Peyer's patch (tissue), 4 donors: Measurements from ENCODE around the gene ENG. TPM values are rescaled to one million over a fixed set of nuclear protein-coding genes. Genes with fewer than 3 reads are reported as not detected.

Source experiments
- DNase-seq, 3 donors: peaks; one replicate each; pipeline ENCODE4 v3.0.0-alpha.2; 2017 to 2019
- H3K27ac ChIP-seq, 4 donors: fragments of 200-600 bp; sonication (generic); one replicate each; pipeline ENCODE4 v1.5.1; 2016 to 2019
- H3K27me3 ChIP-seq, 2 donors: fragments of 200-600 bp; sonication (generic); one replicate each; pipeline ENCODE4 v1.5.1; 2019
- H3K36me3 ChIP-seq, 3 donors: fragments of 200-600 bp; sonication (generic); one replicate each; pipeline ENCODE4 v1.5.1; 2016 to 2019
- H3K4me1 ChIP-seq, 4 donors: fragments of 200-600 bp; sonication (generic); one replicate each; pipeline ENCODE4 v1.5.1; 2016 to 2019
- H3K4me3 ChIP-seq, 4 donors: fragments of 200-600 bp; sonication (generic); 1 replicate in 3 of 4; 2 replicates in 1 of 4; pipeline ENCODE4 v1.5.1; 2016 to 2019; ENCODE audit warnings: mild to moderate bottlenecking in 1 of 4
- H3K9me3 ChIP-seq, 4 donors: fragments of 200-600 bp; sonication (generic); one replicate each; pipeline ENCODE4 v1.5.1; 2016 to 2019; ENCODE audit warnings: mild to moderate bottlenecking in 1 of 4
- POLR2A ChIP-seq, 2 donors: fragments of 450-650 bp; IDR thresholded peaks; one replicate each; pipeline ENCODE4 v1.5.1; 2017; ENCODE audit warnings: antibody characterized with exemption in 2 of 2, mild to moderate bottlenecking in 2 of 2, moderate library complexity in 2 of 2
- total RNA-seq, 4 donors: library from RNA; depleted of rRNA; stranded (reverse); fragments of >200 nt; gene quantifications; one replicate each; pipeline ENCODE4 v1.1.0, GENCODE V29; 2016
- TF ChIP-seq, protein P1 (sequence below), 6 experiments: fragments of 450-650 bp in 4 of 6; fragments of 200-600 bp in 2 of 6; sonication (generic) in 1 of 6; IDR thresholded peaks; one replicate each; pipeline ENCODE4 v1.5.1; 2017 to 2019; ENCODE audit warnings: antibody characterized with exemption in 6 of 6, mild to moderate bottlenecking in 3 of 6, moderate library complexity in 1 of 6

Gene ENG
- total RNA-seq, 4 donors from 2014 or later: 7.0 to 49.5 (median 25.0) TPM

DNA sequence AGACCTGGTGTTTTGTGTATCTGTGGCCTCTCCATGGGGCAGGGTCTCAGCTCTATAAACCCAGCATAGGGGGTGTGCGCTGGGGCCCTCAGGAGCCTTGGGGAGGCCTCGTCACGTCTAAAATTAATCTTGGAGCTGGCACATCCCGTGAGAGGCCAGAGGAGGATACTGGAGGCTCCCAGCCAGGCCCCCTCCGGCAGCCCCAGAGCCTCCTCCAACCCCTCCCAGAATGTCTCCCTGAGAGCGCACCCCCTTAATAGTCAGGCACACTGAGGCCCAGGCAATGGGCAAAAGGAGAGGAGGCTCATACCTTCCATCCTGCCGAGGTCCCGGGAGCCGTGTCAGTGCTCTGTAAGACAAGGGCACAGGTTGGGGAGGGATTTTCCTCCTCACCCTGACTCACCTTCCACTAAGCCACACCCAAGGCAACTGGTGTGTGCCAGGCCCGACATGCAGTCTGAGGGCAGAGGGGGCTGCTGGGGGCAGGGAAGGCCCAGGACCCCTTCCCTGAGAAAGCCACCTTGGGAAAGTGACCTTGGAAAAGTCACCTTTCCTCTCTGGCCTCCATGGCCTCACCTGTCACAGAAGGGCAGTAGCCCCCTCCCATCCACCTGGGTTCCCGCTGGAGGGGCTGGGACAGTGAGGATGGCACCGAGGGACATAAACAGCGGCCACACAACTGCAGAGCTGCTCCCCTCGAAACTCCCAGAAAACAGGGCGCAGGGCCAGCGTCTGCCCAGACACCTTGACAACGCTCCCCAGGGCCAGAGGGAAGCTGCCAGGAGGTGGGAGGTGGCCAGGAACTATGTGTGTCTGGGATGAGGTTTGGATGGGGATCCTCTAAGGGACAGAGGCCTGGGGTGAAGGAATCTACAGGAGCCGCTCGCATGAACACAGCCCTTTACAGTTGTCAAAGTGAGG is 20.1 kb upstream of the ENG start:
- DNase-seq: no peak
- no peak for TF ChIP-seq POLR2A (IDR thresholded peaks at IDR 0.05)
- TF ChIP-seq, protein P1, sequence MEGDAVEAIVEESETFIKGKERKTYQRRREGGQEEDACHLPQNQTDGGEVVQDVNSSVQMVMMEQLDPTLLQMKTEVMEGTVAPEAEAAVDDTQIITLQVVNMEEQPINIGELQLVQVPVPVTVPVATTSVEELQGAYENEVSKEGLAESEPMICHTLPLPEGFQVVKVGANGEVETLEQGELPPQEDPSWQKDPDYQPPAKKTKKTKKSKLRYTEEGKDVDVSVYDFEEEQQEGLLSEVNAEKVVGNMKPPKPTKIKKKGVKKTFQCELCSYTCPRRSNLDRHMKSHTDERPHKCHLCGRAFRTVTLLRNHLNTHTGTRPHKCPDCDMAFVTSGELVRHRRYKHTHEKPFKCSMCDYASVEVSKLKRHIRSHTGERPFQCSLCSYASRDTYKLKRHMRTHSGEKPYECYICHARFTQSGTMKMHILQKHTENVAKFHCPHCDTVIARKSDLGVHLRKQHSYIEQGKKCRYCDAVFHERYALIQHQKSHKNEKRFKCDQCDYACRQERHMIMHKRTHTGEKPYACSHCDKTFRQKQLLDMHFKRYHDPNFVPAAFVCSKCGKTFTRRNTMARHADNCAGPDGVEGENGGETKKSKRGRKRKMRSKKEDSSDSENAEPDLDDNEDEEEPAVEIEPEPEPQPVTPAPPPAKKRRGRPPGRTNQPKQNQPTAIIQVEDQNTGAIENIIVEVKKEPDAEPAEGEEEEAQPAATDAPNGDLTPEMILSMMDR (IDR thresholded peaks at IDR 0.05): no peak
- Histone ChIP-seq H3K27me3 (no peaks in the 10 kb centered on the region), H3K4me3 (no peak overlapping the region), H3K9me3 (no peaks in the 10 kb centered on the region), H3K36me3 (no peaks in the 10 kb centered on the region), H3K27ac (no peak overlapping the region), H3K4me1 (peaks cover 0 to 45% (median 0%) of the 10 kb centered on the region in 4 donors)

GRCh38 chr9:127873886-127874285 is 19.4 kb upstream of the ENG start:
- Histone ChIP-seq H3K27me3 (no peaks in the 10 kb centered on the region), H3K4me1 (peaks cover 0 to 45% (median 0%) of the 10 kb centered on the region in 4 donors), H3K9me3 (no peaks in the 10 kb centered on the region), H3K36me3 (no peaks in the 10 kb centered on the region), H3K4me3 (no peak overlapping the region), H3K27ac (no peak overlapping the region)
- TF ChIP-seq, protein P1 (IDR thresholded peaks at IDR 0.05): no peak
- TF ChIP-seq POLR2A (IDR thresholded peaks at IDR 0.05): no peak
- DNase-seq: no peak

GRCh38 chr9:127873223-127873691 is 18.8 kb upstream of the ENG start:
- H3K9me3 ChIP-seq: no peaks in the 10 kb centered on the region
- no peak for DNase-seq
- peaks cover 0 to 40% (median 0%) of the 10 kb centered on the region in 4 donors for H3K4me1 ChIP-seq
- TF ChIP-seq, protein P1 (IDR thresholded peaks at IDR 0.05): no peak
- TF ChIP-seq POLR2A (IDR thresholded peaks at IDR 0.05): no peak
- H3K27me3 ChIP-seq: no peaks in the 10 kb centered on the region
- no peak overlapping the region for H3K27ac ChIP-seq
- H3K4me3 ChIP-seq: no peak overlapping the region
- H3K36me3 ChIP-seq: no peaks in the 10 kb centered on the region

DNA sequence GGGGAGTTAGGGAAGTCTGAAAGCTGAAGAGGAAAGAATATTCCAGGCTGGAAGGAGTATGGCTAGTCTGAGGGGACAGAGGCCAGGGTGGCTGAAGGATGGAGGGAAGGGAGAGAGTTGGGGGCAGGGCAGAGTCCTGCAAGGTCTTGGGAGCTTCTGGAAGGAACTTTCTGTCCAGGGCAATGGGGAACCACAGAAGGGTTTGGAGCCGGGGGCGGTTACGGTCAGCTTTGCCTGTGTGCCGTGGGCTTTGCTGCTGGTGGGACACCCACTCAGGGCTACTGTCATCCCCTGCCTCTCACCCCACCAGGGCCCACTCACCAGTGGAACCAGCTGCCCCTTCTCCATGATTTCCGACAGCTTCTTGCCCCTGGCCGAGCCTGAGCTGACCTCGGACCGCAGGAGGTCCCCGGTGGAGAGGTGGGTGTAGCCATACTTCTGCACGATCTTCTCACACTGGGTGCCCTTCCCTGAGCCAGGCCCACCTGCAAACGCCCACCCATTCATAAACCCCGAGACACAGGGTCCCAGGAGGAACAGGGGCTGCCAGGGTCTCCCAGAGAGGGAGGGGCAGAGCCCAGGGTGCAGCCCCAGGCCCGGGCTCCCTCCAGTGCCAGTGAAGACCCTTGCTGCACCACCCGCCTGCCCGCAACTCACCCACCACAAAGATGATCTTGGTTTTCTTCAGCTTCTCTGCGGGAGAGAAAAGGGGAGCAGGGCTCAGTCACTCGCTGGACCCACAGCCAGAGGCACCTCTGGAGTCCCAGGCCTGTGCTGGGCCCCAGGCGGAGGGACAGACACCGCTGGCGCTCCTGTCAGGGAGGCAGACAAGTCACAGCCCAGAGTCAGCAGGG is 18.1 kb upstream of the ENG start:
- Histone ChIP-seq H3K4me1 (peaks cover 0 to 35% (median 0%) of the 10 kb centered on the region in 4 donors), H3K36me3 (no peaks in the 10 kb centered on the region), H3K9me3 (no peaks in the 10 kb centered on the region), H3K27ac (no peak overlapping the region), H3K4me3 (no peak overlapping the region), H3K27me3 (no peaks in the 10 kb centered on the region)
- no peak for DNase-seq
- TF ChIP-seq, protein P1 (IDR thresholded peaks at IDR 0.05): no peak
- no peak for TF ChIP-seq POLR2A (IDR thresholded peaks at IDR 0.05)

GRCh38 chr9:127871531-127871930 is 17.1 kb upstream of the ENG start:
- no peaks in the 10 kb centered on the region for H3K27me3 ChIP-seq
- TF ChIP-seq, protein P1 (IDR thresholded peaks at IDR 0.05): no peak
- no peak for TF ChIP-seq POLR2A (IDR thresholded peaks at IDR 0.05)
- no peak overlapping the region for H3K4me3 ChIP-seq
- H3K4me1 ChIP-seq: peaks cover 0 to 24% (median 0%) of the 10 kb centered on the region in 4 donors
- no peak overlapping the region for H3K27ac ChIP-seq
- no peaks in the 10 kb centered on the region for H3K9me3 ChIP-seq
- no peak for DNase-seq
- no peaks in the 10 kb centered on the region for H3K36me3 ChIP-seq
